ENCODE data around the gene PRR36.

GRCh38 chr19:7847664-7848063, 26.5 kb downstream of the PRR36 start:
- TF ChIP-seq, protein P1, sequence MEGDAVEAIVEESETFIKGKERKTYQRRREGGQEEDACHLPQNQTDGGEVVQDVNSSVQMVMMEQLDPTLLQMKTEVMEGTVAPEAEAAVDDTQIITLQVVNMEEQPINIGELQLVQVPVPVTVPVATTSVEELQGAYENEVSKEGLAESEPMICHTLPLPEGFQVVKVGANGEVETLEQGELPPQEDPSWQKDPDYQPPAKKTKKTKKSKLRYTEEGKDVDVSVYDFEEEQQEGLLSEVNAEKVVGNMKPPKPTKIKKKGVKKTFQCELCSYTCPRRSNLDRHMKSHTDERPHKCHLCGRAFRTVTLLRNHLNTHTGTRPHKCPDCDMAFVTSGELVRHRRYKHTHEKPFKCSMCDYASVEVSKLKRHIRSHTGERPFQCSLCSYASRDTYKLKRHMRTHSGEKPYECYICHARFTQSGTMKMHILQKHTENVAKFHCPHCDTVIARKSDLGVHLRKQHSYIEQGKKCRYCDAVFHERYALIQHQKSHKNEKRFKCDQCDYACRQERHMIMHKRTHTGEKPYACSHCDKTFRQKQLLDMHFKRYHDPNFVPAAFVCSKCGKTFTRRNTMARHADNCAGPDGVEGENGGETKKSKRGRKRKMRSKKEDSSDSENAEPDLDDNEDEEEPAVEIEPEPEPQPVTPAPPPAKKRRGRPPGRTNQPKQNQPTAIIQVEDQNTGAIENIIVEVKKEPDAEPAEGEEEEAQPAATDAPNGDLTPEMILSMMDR (IDR thresholded peaks at IDR 0.05), result no peak
- no peak for TF ChIP-seq POLR2A (IDR thresholded peaks at IDR 0.05)

All from tibial nerve (tissue), 3 donors.